Activated CD8-positive, alpha-beta T cell treated with anti-CD3 and anti-CD28 coated beads for 36 hours (primary cell): ENCODE measurements around the gene TEKTIP1. TPM values are rescaled to one million over a fixed set of nuclear protein-coding genes. Genes with fewer than 3 reads are reported as not detected.
A peak's percentile ranks its signal among the peaks of the same experiment; 100 is the strongest.

Experiments used
- ATAC-seq: fragments of 200-7000 bp; cut with Tn5 transposase; one replicate; pipeline ENCODE4 v1.10.0; 2021; ENCODE audit warnings: mild to moderate bottlenecking, moderate library complexity
- CTCF ChIA-PET: fragments of 350-600 bp; sonication (Branson Sonifier 250); formaldehyde crosslinking; loops from one replicate; lab custom pipeline; 2021; ENCODE audit warnings: antibody characterized with exemption; lab: Charles Lee
- POLR2A ChIA-PET: fragments of 350-600 bp; sonication (Branson Sonifier 250); formaldehyde crosslinking; loops from one replicate; lab custom pipeline; 2021; ENCODE audit warnings: antibody characterized with exemption; lab: Charles Lee
- DNase-seq: peaks from one replicate; pipeline ENCODE4 v3.0.0-alpha.2; 2020
- H3K27ac Mint-ChIP-seq: one replicate; pipeline ENCODE4 v1.8.0; 2021; ENCODE audit warnings: mild to moderate bottlenecking, mixed read lengths
- H3K27me3 Mint-ChIP-seq: one replicate; pipeline ENCODE4 v1.8.0; 2021; ENCODE audit warnings: mixed read lengths
- H3K36me3 Mint-ChIP-seq: one replicate; pipeline ENCODE4 v1.8.0; 2021; ENCODE audit warnings: low read depth, mixed read lengths
- H3K4me1 Mint-ChIP-seq: one replicate; pipeline ENCODE4 v1.8.0; 2021; ENCODE audit warnings: low read depth, mixed read lengths
- H3K4me3 Mint-ChIP-seq: one replicate; pipeline ENCODE4 v1.8.0; 2021; ENCODE audit warnings: mild to moderate bottlenecking, moderate library complexity, mixed read lengths
- H3K9me3 Mint-ChIP-seq: one replicate; pipeline ENCODE4 v1.8.0; 2021; ENCODE audit warnings: mixed read lengths
- CTCF ChIP-seq: fragments of 200-600 bp; IDR thresholded peaks from one replicate; pipeline ENCODE4 v1.8.0; 2022; ENCODE audit warnings: antibody characterized with exemption, mild to moderate bottlenecking
- intact Hi-C: fragments of 100-400 bp; cut with micrococcal nuclease; formaldehyde crosslinking; loops from one replicate; pipeline ENCODE4 v1.10.0; 2022
- total RNA-seq, 2 experiments: library from RNA; stranded (reverse); gene quantifications; one replicate each; pipeline ENCODE4 v1.2.3, GENCODE V29; 2021

TEKTIP1 gene
- total RNA-seq, 2 experiments from 2014 or later = 1.6 to 2.4 TPM

DNA sequence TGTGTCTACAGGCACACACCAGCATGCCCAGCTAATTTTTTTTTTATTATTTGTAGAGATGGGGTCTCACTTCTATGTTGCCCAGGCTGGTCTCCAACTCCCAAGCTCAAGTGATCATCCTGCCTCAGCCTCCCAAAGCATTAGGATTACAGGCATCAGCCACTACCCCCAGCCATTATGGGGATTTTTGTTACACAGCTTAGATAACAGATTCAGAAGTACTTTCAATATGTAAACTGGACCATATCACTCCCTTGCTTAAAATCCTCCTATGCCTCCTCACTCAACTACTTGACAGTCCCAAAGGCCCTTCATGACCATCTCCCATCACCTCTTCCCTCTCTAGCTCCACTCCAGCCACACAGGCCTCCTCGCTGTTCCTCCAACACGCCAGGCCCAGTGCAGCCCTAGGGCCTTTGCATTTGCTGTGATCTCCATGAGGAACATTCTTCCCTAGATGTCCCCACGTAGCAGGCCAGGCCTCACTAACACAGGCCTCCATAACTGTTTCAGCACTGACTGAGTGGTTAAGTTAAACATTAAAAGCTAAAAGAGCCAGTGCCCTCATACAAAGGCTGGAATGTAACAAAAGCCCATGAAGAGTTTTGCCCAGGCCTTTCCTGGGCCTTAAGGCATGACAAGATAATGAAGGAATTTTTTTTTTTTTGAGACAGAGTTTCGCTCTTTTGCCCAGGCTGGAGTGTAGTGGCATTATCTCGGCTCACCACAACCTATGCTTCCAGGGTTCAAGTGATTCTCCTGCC is 41.0 kb upstream of the TEKTIP1 start:
- H3K4me1 Mint-ChIP-seq = peaks cover 27% of the 10 kb centered on the region
- H3K27me3 Mint-ChIP-seq = no peaks in the 10 kb centered on the region
- intact Hi-C loops = no loop called here
- ATAC-seq = no peak
- H3K4me3 Mint-ChIP-seq = no peak overlapping the region
- peaks cover 19% of the 10 kb centered on the region for H3K36me3 Mint-ChIP-seq
- H3K9me3 Mint-ChIP-seq = no peaks in the 10 kb centered on the region
- ChIA-PET CTCF (interaction anchor here (1.2 to 8.9 kb wide), 2 partner anchors 12 to 25 kb away, joined by 3 to 54 read pairs; partner anchors contain the start of gene SMIM44), POLR2A (interaction anchor here (0.9 kb wide), 1 partner anchor 15 kb away, joined by 3 read pairs; the partner anchor contains the start of gene SMIM44)
- no peak overlapping the region for H3K27ac Mint-ChIP-seq
- DNase-seq = no peak
- no peak for TF ChIP-seq CTCF

GRCh38 chr19:3499738-3500428 is 39.1 kb upstream of the TEKTIP1 start:
- ATAC-seq = peak; percentile 4
- no peak for DNase-seq
- Mint-ChIP-seq H3K27me3 (no peaks in the 10 kb centered on the region), H3K9me3 (no peaks in the 10 kb centered on the region), H3K4me3 (peak overlapping the region; percentile 90), H3K27ac (peak overlapping the region; percentile 95), H3K4me1 (peaks cover 21% of the 10 kb centered on the region), H3K36me3 (peaks cover 17% of the 10 kb centered on the region)
- POLR2A ChIA-PET = interaction anchor here (0.7 to 1.2 kb wide), 5 partner anchors 12 to 76 kb away, joined by 3 read pairs; no protein-coding TSS in a partner anchor
- intact Hi-C loops = no loop called here
- CTCF ChIA-PET = interaction anchor here (0.6 to 8.9 kb wide), 6 partner anchors 14 to 195 kb away, joined by 3 to 54 read pairs (median 3); partner anchors contain the start of gene SMIM44
- TF ChIP-seq CTCF = no peak

DNA sequence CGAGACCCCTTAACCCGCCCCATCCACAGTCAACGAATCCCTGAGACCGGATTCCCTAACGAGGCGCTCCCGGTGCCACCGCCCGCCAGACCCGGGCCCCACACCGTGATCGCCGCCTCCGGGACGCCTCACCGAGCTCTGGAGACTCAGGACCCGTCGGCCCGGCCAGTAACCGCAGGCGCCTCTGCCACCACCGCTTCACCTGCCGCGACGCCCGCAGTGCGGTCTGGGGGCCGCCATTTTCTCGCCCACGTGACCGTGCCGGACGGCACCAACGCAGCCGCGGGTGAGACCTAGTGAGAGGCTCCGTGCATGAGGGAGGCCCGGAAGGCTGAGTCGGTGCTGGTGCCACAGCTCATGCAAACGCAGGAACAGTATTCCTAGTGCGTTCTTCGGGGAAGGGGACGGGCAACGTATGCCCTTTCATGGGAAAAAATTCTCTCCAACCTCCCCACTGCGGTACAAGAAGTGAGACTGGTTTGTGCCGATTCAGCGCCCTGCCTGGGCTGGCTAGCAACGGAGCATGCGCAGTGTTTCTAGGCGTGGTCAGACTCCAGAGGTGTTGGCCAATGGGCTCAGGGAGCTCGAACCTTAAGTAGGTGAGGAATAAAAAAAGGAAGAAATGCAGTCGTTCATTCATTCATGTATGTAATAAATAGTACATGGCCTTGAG is 38.4 kb upstream of the TEKTIP1 start, which contains the start of gene DOHH:
Gene DOHH (minus strand): TSS at position 246 of the 673 bp plus-strand sequence. CDS start 3,860 bp downstream, outside the sequence.
- intact Hi-C loops = no loop called here
- CTCF ChIA-PET = interaction anchor here (0.6 to 8.9 kb wide), 7 partner anchors 15 to 390 kb away, joined by 3 to 54 read pairs (median 3); partner anchors contain the start of gene SMIM44
- peaks cover 20% of the 10 kb centered on the region for H3K4me1 Mint-ChIP-seq
- H3K27me3 Mint-ChIP-seq = no peaks in the 10 kb centered on the region
- no peaks in the 10 kb centered on the region for H3K9me3 Mint-ChIP-seq
- peaks cover 12% of the 10 kb centered on the region for H3K36me3 Mint-ChIP-seq
- peak; percentile 92 for ATAC-seq
- POLR2A ChIA-PET = interaction anchor here (0.8 to 1.8 kb wide), 5 partner anchors 12 to 144 kb away, joined by 3 to 4 read pairs (median 3); no protein-coding TSS in a partner anchor
- DNase-seq = peak; percentile 97
- no peak for TF ChIP-seq CTCF
- peak within 1 kb of the TSS; percentile 90 for H3K4me3 Mint-ChIP-seq
- H3K27ac Mint-ChIP-seq = peak within 1 kb of the TSS; percentile 95

GRCh38 chr19:3501780-3502179 is 37.2 kb upstream of the TEKTIP1 start:
- Mint-ChIP-seq H3K4me3 (no peak overlapping the region), H3K4me1 (peaks cover 22% of the 10 kb centered on the region), H3K9me3 (no peaks in the 10 kb centered on the region), H3K27ac (no peak overlapping the region), H3K27me3 (no peaks in the 10 kb centered on the region), H3K36me3 (peaks cover 14% of the 10 kb centered on the region)
- intact Hi-C loops = no loop called here
- ATAC-seq (no peak), DNase-seq (no peak)
- no peak for TF ChIP-seq CTCF
- ChIA-PET CTCF (interaction anchor here (0.7 to 8.9 kb wide), 2 partner anchors 16 to 261 kb away, joined by 3 to 54 read pairs; partner anchors contain the start of genes MRPL54 and SMIM44), POLR2A (interaction anchor here (0.6 to 1.8 kb wide), 2 partner anchors 24 to 145 kb away, joined by 3 to 4 read pairs; no protein-coding TSS in a partner anchor)
